GM10847 (cell line): Measurements from ENCODE around the gene MYOM3.

ENCODE experiments used
- POLR2A ChIP-seq: IDR thresholded peaks from 2 replicates; pipeline ENCODE4 v1.6.1; 2011; ENCODE audit not compliant: insufficient read length; ENCODE audit errors: extremely low read depth

MYOM3 gene

DNA sequence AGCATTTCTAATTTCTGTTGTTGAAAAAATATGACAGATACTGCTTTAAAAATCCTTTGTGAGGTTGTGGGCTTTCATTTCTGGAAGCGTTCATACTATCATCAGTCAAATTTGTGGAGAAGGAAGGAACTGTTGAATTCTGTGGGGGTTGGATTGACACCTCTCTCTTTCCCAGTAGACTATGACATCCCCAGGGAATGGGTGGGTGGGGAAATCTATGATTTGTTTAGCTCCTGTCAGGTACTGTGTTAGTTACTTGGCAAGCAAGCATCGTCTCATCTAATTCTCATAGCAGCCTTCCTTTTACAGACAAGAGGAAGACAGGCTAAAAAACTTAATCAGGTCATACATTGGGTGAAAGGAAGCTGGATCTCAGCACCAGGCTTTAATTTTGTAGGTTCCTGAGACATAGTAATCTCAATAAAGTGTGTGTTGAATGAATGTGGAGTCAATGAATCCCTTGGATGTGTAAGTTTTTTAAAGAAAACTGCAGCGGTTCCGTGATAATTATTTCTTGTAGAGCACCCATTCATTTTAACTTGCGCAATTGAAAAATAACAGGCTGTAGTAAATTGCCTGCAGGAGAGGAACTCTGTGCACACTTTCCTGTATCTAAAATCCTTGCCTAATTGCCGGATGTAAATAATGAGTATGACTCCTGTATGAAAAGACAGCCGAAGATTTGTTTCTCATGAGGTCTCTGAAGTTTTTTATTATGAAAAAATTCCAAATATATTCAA is 60.6 kb downstream of the MYOM3 start:
- TF ChIP-seq POLR2A = no peak

DNA sequence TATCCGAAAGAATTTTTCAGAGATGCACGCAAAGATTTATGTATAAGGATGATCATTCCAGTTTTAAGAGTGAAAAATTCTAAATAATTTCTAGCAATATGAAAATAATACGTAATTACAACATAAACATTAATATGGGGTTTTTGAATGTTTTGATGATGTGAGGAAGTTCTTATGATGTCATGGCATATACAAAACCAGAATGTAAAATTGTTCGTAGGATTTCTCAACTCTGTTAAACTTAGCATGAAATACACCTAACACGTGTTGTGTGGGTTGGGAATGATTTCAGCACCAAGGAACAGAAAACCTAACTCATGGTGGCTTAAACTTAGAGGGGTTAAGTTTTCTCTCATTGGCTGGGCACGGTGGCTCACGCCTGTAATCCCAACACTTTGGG is 62.2 kb downstream of the MYOM3 start:
- no peak for TF ChIP-seq POLR2A

- TF ChIP-seq POLR2A = no peak
Observed at GRCh38 chr1:24048205-24048869, 63.6 kb downstream of the MYOM3 start.

DNA sequence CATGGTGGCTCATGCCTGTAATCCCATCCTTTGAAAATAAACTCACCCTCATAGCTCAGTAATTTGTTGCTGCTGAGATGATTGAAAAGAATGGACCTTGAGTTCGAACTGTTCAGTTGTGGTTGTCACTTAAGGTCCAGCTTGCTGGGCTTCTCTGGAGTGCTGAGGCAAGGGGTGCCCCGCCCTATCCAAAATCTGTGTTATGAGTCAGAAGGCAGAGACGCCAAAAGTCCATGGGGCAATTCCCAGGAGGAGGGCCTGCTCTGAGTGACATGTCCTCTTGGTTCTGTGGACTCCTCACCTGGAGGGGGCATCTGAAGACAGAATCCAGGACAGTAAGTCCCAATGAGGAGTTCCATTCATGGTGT is 64.8 kb downstream of the MYOM3 start:
- no peak for TF ChIP-seq POLR2A

DNA sequence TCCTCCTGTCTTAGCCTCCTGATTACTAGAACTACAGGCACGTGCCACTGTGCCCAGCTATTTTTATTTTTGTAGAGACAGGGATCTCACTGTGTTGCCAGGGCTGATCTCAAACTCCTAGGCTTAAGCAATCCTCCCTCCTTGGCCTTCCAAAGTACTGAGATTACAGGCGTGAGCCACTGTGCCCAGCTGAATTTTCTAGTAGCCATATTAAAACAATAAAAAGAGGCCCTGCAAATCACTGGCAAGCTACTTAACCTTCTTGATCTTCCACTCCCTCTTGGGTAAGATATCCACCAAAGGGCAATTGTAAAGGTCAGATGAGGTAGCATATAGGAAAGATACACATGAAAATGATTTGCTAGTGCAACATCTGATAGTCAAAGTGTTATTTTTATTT is 66.2 kb downstream of the MYOM3 start:
- no peak for TF ChIP-seq POLR2A

- no peak for TF ChIP-seq POLR2A
Observed at GRCh38 chr1:24043345-24044032, 68.4 kb downstream of the MYOM3 start.

DNA sequence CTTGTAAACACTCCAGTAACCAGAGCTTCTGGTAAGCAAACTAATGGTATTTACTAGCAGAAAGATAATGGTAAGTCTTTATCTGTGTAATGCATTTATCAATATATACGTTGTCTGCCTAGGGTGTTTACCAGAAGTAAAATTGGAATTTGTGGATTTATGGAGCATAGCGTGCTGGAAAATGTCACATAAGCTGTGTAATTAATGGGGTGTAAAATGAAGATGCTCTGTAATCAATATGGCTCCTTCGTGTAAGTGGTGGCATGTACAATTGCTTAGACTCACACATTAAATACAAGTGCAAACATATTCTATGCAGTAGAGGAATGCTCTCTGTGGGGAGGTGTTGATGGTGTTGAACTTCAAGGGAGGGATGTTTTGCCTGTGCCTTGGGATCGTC is 69.6 kb downstream of the MYOM3 start:
- TF ChIP-seq POLR2A = no peak

- no peak for TF ChIP-seq POLR2A
Observed at GRCh38 chr1:24036088-24036487, 75.8 kb downstream of the MYOM3 start.

GRCh38 chr1:24032981-24033380 is 79.0 kb downstream of the MYOM3 start:
- no peak for TF ChIP-seq POLR2A

DNA sequence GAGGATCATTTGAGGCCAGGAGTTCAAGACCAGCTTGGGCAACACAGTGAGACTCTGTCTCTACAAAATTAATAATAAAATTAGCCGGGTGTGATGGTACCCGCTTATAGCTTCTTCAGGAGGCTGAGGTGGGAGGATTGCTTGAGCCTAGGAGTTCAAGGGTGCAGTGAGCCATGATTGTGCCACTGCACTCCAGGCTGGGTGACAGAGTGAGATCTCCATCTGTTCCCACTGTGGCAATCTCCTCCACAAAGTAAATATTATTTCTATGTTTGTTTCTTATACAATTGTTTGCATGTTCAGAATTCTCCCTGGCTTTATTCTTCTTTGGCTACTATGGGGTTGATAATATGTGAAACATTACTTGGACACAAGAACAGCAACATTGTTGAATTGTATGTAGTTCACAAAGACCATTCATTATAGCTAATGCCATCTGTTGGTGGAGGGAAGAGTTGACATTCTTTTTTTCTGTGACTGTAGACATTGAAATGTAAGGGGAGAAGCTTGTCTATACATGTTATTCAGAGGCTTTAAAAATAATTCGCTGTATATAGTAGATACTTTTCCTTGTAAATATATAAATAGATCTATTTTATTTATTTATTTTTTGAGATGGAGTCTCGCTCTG is 84.0 kb downstream of the MYOM3 start:
- TF ChIP-seq POLR2A = no peak

GRCh38 chr1:24022581-24023361 is 89.2 kb downstream of the MYOM3 start:
- TF ChIP-seq POLR2A = no peak

DNA sequence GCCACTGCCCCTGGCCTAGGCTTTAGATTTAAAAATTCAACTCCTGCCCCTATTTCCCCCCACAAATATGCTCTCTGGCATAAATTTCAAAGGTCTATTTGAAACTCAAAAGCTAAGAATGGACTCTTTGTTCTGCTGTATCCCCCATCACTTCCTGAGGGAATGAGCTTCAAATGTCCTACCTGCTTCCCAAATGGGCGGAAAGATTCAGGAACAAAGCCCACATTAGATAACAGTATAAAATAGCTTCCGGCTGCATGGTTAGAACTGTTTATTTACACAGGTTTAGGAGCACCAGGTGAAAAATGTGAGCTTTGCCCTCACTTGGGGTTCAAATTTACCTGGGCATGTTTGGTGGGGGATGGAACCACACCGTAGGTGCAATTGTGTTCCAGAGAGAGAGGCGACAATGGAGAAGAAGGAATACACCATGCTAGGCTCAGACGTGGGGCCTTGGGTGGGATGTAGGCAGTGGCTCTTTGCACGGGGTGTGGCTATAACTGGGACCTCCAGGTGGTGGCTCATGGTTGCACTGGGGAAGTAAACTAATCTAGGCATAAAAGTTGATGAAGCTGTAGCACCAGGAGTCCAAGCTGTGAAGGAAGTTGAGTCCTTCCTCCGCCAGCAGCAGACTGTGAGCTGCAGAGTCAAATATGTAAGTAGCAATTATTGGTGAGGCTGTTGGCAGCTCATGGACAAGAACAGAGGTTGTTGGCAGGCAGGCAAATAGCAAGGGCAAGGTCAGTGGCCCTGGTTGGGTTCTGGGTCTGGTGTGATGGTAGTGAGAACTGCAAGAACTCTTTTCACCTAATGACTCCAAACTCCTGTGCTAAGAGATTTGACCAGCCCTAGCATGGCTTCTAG is 90.3 kb downstream of the MYOM3 start:
- no peak for TF ChIP-seq POLR2A

DNA sequence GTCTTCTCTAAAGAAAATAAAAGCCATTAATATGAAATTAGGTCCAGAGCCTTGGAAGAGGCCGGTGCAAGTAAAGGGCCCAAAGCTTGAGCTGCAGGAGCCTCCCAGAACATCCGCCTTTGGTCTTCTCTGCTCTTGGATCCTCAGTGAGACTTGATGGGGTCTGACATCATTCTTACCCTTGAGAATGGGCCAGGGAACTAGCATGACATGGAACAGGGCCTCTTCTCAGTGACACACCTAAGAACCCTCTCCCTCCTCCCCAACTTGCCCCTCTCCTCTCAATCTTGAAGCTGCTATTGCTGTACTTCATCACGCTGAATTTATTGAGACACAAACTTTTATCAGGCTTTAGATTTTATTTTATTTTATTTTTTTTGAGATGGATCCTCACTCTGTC is 91.5 kb downstream of the MYOM3 start:
- no peak for TF ChIP-seq POLR2A

DNA sequence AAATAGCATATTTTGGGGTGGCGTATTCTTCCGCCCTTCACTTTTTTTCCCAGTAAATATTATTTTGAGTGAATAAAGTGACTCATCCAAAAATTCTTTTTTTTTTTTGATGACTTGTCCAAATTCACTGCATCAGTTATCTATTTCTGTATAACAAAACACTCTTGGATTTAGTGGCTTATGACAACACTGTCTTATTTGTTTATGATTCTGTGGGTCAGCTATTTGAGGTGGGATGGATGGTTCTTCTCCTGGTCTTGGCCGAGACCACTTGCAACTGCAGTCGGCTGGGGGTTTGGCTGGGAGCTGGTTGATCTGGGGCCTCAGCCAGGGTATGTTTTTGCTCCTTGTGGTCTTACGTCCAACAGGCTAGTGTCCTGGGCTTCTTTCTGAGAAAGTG is 91.9 kb downstream of the MYOM3 start:
- no peak for TF ChIP-seq POLR2A
